SK-N-MC (cell line): ENCODE data around the gene DDX1.

Experiments used
- DNase-seq: peaks from one replicate; pipeline ENCODE4 v3.0.0-alpha.2; 2011; ENCODE audit warnings: low read depth, low spot score
- H3K27ac ChIP-seq: fragments of 200-600 bp; sonication (generic); 2 replicates; pipeline ENCODE4 v1.5.1; 2016; ENCODE audit warnings: mixed run types
- H3K36me3 ChIP-seq: fragments of 200-600 bp; sonication (generic); 2 replicates; pipeline ENCODE4 v1.6.1; 2017; ENCODE audit warnings: antibody characterized with exemption, low read length, mixed read lengths; ENCODE audit not compliant: insufficient read depth
- H3K4me3 ChIP-seq: fragments of 200-600 bp; sonication (generic); 2 replicates; pipeline ENCODE4 v1.5.1; 2016
- H3K9ac ChIP-seq: fragments of 200-600 bp; sonication (generic); 2 replicates; pipeline ENCODE4 v1.8.0; 2017; ENCODE audit warnings: mixed run types, mixed read lengths; ENCODE audit not compliant: insufficient read length
- H3K9me3 ChIP-seq: fragments of 200-600 bp; sonication (generic); 2 replicates; pipeline ENCODE4 v1.6.1; 2017; ENCODE audit warnings: low read depth, mild to moderate bottlenecking, antibody characterized with exemption, low read length, moderate library complexity, mixed read lengths
- EZH2 ChIP-seq: fragments of 200-600 bp; sonication (generic); IDR thresholded peaks from one replicate; pipeline ENCODE4 v1.6.1; 2017; ENCODE audit warnings: antibody characterized with exemption
- FOXP2 ChIP-seq: optimal IDR thresholded peaks from 2 replicates; pipeline ENCODE3; 2011; ENCODE audit warnings: mild to moderate bottlenecking, moderate library complexity; ENCODE audit not compliant: insufficient read depth; ENCODE audit errors: extremely low read length, control extremely low read depth
- POLR2AphosphoS5 ChIP-seq: IDR thresholded peaks from 2 replicates; pipeline ENCODE4 v1.6.1; 2012; ENCODE audit warnings: mild to moderate bottlenecking, low read depth, low read length, borderline replicate concordance

DDX1 gene

GRCh38 chr2:15661295-15661569 lies 69.6 kb downstream of the DDX1 start:
- DNase-seq, result no peak
- Histone ChIP-seq H3K9me3 (0 out of 2 replicates have a peak, but pooled peaks cover 3% of the 10 kb centered on the region), H3K36me3 (no peaks in the 10 kb centered on the region), H3K4me3 (no peak overlapping the region), H3K27ac (no peak overlapping the region), H3K9ac (no peak overlapping the region)
- TF ChIP-seq FOXP2, result no peak
- TF ChIP-seq EZH2, result no peak
- no peak for TF ChIP-seq POLR2AphosphoS5

DNA sequence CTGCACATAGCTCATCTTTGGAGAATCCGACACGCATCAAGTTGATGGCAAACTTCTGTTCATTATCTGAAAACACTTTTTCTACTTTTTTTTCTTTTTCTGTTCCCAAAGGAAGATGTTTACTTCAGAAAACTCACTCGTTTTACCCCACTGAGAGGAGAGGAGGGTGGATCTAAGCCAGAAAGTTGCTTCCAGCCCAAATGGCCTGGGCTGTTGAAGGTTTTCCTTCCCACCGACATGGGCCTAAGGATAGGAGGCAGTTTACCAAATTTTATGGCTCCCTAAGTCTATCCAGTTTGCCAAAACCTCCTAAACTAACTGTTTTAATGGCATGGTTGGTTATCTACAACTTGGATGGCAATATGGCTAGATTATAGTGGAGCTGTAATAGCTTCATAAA lies 70.4 kb downstream of the DDX1 start:
- TF ChIP-seq EZH2 (no peak), POLR2AphosphoS5 (no peak), FOXP2 (no peak)

DNA sequence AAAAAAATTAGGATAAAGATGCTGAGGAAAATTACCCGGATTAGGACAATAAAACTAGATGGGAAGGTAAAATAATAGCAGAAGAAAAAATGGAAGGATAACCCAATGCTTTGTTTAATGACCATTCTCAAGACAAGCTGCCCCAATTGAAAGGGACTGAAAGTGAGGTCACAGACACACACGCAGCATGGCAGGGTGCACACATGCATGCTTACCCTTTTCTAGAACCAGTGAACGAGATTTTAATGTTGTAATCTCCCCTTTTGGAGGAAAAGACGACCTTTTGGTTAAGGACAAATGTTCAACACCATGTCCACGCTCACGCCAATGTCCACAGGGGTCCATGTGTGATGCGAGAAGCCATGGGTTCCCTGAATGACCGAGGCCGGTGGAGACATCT lies 70.9 kb downstream of the DDX1 start:
- no peak overlapping the region for H3K9ac ChIP-seq
- H3K27ac ChIP-seq, result no peak overlapping the region
- 0 out of 2 replicates have a peak, but pooled peaks cover 3% of the 10 kb centered on the region for H3K9me3 ChIP-seq
- TF ChIP-seq POLR2AphosphoS5, result no peak
- DNase-seq, result no peak
- H3K4me3 ChIP-seq, result no peak overlapping the region
- no peaks in the 10 kb centered on the region for H3K36me3 ChIP-seq

More for the DNA sequence above, 70.4 kb downstream of the DDX1 start:
- no peak overlapping the region for H3K9ac ChIP-seq
- H3K4me3 ChIP-seq, result no peak overlapping the region
- no peak for DNase-seq
- 0 out of 2 replicates have a peak, but pooled peaks cover 3% of the 10 kb centered on the region for H3K9me3 ChIP-seq
- no peak overlapping the region for H3K27ac ChIP-seq
- no peaks in the 10 kb centered on the region for H3K36me3 ChIP-seq

- H3K36me3 ChIP-seq, result no peaks in the 10 kb centered on the region
- no peak for DNase-seq
- 0 out of 2 replicates have a peak, but pooled peaks cover 3% of the 10 kb centered on the region for H3K9me3 ChIP-seq
- H3K4me3 ChIP-seq, result no peak overlapping the region
- no peak for TF ChIP-seq FOXP2
- H3K9ac ChIP-seq, result no peak overlapping the region
- no peak overlapping the region for H3K27ac ChIP-seq
Observed at GRCh38 chr2:15663802-15664201, 72.1 kb downstream of the DDX1 start.

DNA sequence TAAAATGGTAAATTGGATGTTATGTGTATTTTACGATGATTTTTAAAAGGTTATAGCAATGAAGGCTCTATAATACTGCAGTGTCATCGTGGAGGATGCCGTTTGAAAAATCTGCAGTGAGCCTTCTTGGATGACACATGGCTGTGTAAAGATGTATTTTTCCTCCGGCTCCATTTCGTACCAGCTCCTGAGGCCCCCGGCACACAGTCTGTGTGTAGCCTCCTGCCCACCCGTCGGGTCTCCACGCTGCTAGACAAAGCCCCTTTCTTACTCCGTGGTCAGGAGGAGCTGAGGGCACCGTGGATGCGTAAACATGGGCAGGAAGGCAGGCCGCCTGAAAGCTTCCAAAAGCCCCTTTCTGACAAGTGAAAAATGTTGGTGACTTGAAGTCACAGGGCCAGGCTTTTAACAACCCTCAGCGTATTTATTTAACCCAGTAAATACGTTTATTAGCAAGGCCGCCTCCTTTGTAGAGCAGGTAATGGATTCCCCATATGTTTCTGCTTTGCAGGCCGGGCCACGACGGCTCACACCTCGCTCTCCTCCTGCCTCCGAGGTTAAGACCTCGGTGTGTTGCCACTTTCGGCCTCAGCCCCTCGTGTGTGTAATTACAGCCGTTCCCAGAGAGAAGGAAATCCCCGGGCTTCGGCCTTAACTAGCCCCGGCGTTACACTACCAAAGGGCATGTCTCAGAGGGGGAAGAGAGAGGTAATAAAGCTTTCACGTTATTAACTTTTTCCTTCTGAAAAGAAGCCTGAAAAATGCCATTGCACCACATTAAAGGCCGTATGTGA lies 72.8 kb downstream of the DDX1 start:
- TF ChIP-seq FOXP2 (no peak), POLR2AphosphoS5 (no peak), EZH2 (no peak)
- H3K9ac ChIP-seq, result no peak overlapping the region
- H3K27ac ChIP-seq, result no peak overlapping the region
- H3K4me3 ChIP-seq, result no peak overlapping the region
- no peak for DNase-seq
- 0 out of 2 replicates have a peak, but pooled peaks cover 3% of the 10 kb centered on the region for H3K9me3 ChIP-seq
- H3K36me3 ChIP-seq, result no peaks in the 10 kb centered on the region

DNA sequence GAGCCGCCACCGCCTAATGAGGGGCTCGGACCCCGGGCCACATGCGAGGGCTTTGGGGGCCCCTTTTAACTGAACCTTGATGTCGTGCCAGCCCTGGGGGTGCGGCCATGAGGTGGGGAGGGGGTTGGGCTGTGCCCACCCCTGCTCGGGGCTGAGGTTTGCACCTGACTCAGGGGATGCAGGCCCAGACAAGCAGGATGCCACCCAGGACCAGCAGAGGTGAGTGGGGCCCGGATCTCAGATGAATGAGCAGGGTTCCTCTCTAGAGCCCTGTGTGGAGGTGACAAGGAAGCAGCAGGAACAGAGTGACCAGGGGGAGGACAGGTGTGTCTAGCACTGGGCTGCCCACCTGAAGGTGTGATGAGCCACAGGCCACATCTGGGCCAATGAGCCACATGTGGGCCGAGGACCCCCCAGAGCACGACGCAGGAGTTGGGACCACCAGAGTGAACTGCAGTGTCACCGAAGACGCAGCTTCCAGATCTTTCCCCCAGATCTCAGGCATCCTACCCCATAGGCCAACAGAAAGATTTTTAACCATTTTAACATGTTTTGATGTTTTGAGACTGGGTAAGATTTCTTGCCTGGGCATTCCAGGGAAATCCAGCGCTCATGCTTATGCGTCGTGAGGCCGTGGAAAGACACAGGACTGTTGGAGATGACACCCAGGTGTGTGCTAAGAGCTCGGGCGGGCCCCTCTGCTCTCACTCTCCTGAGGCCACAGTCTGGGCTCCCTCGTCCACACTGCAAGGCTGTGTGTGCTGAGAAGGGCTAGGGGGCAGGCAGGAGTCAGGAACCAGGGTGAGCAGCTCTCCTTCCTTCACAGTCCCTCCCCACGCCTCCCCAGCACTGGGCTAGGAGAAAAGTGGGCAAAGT lies 73.6 kb downstream of the DDX1 start:
- TF ChIP-seq FOXP2, result no peak
- no peak for TF ChIP-seq POLR2AphosphoS5
- TF ChIP-seq EZH2, result no peak
- Histone ChIP-seq H3K4me3 (no peak overlapping the region), H3K9me3 (0 out of 2 replicates have a peak, but pooled peaks cover 3% of the 10 kb centered on the region), H3K36me3 (no peaks in the 10 kb centered on the region), H3K27ac (no peak overlapping the region), H3K9ac (no peak overlapping the region)
- DNase-seq, result no peak

GRCh38 chr2:15665943-15666460 lies 74.3 kb downstream of the DDX1 start:
- no peak overlapping the region for H3K27ac ChIP-seq
- no peaks in the 10 kb centered on the region for H3K36me3 ChIP-seq
- 0 out of 2 replicates have a peak, but pooled peaks cover 3% of the 10 kb centered on the region for H3K9me3 ChIP-seq
- H3K4me3 ChIP-seq, result no peak overlapping the region
- TF ChIP-seq FOXP2 (no peak), EZH2 (no peak), POLR2AphosphoS5 (no peak)
- H3K9ac ChIP-seq, result no peak overlapping the region
- no peak for DNase-seq
